Stimulated activated CD4-positive, alpha-beta T cell treated with anti-CD3 and anti-CD28 coated beads, Interleukin-4, amount 100 ng/mL, for 1 hour (primary cell): ENCODE results near the gene TCF7L1.
"Not testable (repeated sequence)": the region's sequence is repeated elsewhere in the genome, so short reads cannot be mapped to it uniquely, and the experiment has no call there.

Experiments used
- DNase-seq: peaks from one replicate; pipeline ENCODE4 v3.0.0-alpha.2; 2020

Gene TCF7L1

GRCh38 chr2:85291425-85292023 lies 158.3 kb downstream of the TCF7L1 start:
- DNase-seq: no peak

DNA sequence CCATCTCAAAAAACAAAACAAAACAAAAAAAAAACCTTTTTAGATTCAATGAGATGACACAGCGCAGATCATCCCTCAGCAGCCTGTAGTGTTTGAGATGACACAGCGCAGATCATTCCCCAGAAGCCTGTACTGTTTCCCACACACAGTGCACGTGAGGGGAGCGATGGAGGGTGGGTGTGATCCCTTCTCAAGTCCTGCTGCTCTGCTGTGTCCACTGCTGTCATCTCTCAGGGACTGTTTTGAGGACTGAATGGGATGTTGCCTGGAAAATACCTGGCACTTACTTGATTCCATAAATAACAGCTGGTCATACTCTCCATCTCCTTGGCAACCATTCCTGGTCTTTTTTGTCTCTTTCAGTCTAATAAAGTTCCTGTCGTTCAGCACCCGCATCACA lies 168.9 kb downstream of the TCF7L1 start:
- DNase-seq: no peak

GRCh38 chr2:85303780-85304531 lies 170.8 kb downstream of the TCF7L1 start:
- DNase-seq: no peak

- no peak for DNase-seq
Measured at GRCh38 chr2:85307527-85307897, 174.3 kb downstream of the TCF7L1 start.

- DNase-seq: no peak
Measured at GRCh38 chr2:85308201-85308600, 175.0 kb downstream of the TCF7L1 start.

DNA sequence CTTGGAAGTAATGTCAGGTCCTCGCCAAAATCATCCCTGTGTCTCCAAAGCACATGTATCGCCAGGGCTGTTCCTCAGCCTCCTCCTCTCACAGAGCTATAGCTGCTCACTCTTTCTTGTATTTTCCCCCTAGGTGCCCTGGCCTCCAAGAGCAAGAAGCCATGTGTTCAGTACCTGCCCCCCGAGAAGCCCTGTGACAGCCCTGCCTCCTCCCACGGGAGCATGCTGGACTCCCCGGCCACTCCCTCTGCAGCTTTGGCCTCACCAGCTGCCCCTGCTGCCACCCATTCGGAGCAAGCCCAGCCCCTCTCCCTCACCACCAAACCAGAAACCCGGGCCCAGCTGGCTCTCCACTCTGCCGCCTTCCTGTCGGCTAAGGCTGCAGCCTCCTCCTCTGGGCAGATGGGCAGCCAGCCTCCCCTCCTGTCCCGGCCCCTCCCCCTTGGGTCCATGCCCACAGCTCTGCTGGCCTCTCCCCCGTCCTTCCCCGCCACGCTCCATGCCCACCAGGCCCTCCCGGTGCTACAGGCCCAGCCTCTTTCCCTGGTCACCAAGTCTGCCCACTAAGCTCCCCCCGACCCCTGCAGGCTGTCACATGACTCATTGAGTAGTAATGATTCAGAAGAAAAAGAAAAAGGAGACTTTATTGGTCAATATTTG lies 175.8 kb downstream of the TCF7L1 start:
- DNase-seq: no peak

- DNase-seq: no peak
Measured at GRCh38 chr2:85309699-85310321, 176.6 kb downstream of the TCF7L1 start.

GRCh38 chr2:85310330-85310729 lies 177.1 kb downstream of the TCF7L1 start:
- DNase-seq: no peak

GRCh38 chr2:85312404-85312803 lies 179.2 kb downstream of the TCF7L1 start:
- no peak for DNase-seq

GRCh38 chr2:85314884-85315242 lies 181.7 kb downstream of the TCF7L1 start:
- DNase-seq: no peak

DNA sequence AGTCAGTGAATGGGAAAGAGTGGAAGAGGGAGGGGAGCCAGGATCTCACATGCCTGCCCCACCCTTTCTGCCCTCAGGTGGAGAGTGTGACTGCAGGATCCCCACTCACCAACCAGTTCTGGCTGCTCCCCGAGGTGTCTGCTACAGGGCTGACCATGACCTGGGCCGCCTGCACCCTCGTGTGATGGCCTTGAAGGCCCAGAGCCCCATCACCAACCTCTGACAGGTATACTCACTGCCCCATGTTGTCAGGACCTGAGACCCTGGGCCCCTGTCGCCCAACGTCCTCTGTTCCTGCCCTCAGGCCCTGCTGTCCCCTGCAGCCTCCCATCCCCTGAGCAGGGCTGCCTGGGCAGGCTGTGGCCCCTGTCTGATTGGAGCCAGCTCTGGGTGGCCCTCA lies 182.7 kb downstream of the TCF7L1 start:
- DNase-seq: not testable (repeated sequence)

- DNase-seq: peak; percentile 39
Measured at GRCh38 chr2:85318222-85319074, 185.3 kb downstream of the TCF7L1 start.

DNA sequence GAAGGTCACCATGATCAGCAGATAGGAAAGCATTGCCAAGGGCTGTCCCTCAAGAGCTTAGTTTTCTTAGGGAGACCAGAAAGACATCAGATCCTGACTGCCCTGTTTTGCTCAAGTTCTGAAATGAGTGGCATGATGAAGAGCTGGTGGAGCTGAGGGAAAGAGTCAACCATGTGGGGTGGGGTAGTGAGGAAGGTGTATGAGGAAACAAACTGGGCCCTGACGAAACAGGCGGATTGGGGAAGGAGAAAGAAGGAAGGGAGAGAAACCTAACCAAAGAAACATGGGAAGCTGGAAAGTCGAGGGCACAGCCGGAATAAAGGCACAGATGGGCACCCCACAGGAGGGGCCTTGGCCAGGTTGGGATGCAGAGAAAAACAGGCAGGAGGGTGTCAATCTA lies 186.6 kb downstream of the TCF7L1 start:
- DNase-seq: no peak

DNA sequence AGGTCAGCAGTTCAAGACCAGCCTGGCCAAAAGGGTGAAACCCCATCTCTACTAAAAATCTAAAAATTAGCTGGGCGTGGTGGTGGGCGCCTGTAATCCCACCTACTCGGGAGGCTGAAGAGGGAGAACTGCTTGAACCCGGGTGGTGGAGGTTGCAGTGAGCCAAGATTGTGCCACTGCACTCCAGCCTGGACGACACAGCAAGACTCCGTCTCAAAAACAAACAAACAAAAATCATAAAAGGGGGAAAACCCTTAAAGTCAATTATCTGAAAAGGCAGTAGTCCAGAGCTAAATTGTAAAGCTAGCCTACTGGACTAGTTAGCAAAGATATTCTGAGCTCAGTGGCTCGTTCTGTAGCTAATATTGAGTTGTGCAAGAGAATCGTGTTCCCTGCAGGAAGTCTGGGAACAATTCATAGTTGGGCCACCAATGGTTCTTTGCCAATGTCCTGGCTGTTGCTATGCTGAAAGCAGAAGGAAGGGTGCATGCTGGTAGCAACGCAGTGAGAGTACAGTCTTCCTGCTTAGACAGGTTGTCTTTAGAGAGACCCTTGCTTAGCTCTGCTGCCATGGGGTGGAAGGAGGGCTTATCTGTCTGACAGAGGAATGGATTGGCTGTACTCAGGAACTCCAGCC lies 190.3 kb downstream of the TCF7L1 start:
- DNase-seq: no peak

DNA sequence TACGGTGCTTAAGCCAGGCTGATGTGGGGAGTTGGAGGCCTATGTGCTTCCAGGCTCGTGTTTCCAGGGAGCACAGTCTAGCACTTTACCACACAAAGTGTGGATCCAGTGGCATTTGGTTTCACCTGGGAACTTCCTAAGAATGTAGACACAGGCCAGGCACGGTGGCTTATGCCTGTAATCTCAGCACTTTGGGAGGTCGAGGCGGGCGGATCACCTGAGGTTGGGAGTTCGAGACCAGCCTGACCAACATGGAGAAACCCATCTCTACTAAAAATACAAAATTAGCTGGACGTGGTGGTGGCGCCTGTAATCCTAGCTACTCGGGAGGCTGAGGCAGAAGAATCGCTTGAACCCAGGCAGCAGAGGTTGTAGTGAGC lies 190.8 kb downstream of the TCF7L1 start:
- DNase-seq: not testable (repeated sequence)

- no peak for DNase-seq
Measured at GRCh38 chr2:85324639-85325465, 191.7 kb downstream of the TCF7L1 start.

- DNase-seq: no peak
Measured at GRCh38 chr2:85325466-85325811, 192.2 kb downstream of the TCF7L1 start.

GRCh38 chr2:85326406-85327159 lies 193.4 kb downstream of the TCF7L1 start:
- peak; percentile 25 for DNase-seq

DNA sequence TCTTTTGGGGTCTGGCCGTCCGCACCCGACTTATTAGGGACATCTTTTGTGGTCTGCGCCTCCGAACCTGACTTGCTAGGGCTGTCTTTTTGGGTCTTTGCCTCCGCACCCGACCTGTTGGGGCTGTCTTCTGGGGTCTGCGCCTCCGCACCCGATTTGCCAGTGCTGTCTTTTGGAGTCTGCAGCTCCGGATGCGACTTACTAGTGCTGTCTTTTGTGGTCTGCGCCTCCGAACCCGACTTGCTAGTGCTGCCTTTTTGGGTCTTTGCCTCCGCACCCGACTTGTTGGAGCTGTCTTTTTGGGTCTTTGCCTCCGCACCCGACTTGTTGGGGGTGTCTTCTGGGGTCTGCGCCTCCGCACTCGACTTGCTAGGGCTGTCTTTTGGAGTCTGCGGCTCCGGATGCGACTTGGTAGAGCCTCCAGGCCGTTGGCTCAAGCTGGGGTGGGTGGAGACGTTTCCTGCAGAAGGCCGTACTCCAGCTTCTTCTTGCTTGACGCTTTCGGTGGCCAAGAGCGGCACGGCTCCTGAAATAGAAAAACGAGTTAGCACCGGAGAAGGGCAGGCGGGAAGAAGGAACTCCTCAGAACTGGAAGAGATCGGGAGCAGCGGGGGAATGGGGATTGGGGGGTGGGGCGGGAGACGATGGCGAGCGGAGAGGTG lies 194.1 kb downstream of the TCF7L1 start:
- DNase-seq: peak; percentile 52
